GM12878 (cell line): ENCODE measurements around the gene CSF1R.

Experiments used
- BCL11A ChIP-seq: IDR thresholded peaks from 2 replicates; pipeline ENCODE4 v1.6.1; 2011; ENCODE audit warnings: low read depth, low read length
- FOS ChIP-seq: IDR thresholded peaks from 3 replicates; pipeline ENCODE4 v1.6.1; 2011; ENCODE audit warnings: borderline replicate concordance; ENCODE audit not compliant: insufficient read length; ENCODE audit errors: extremely low read depth
- LARP7 ChIP-seq: fragments of 450-650 bp; IDR thresholded peaks from 2 replicates; pipeline ENCODE4 v1.6.1; 2017; ENCODE audit warnings: mild to moderate bottlenecking
- NR2C1 ChIP-seq: fragments of 450-650 bp; IDR thresholded peaks from 2 replicates; pipeline ENCODE4 v1.6.1; 2017; ENCODE audit warnings: antibody characterized with exemption, mild to moderate bottlenecking, moderate library complexity
- POLR2A ChIP-seq: IDR thresholded peaks from 2 replicates; pipeline ENCODE4 v1.6.1; 2011; ENCODE audit warnings: low read depth, mild to moderate bottlenecking, low read length
- SREBF1 ChIP-seq: IDR thresholded peaks from 2 replicates; pipeline ENCODE4 v1.6.1; 2012; ENCODE audit warnings: mild to moderate bottlenecking, low read length
- SREBF2 ChIP-seq: IDR thresholded peaks from 2 replicates; pipeline ENCODE4 v1.6.1; 2012; ENCODE audit warnings: mild to moderate bottlenecking, low read length
- YY1 ChIP-seq: IDR thresholded peaks from 2 replicates; pipeline ENCODE4 v1.6.1; 2011; ENCODE audit warnings: low read depth, mild to moderate bottlenecking, low read length
- ZBED1 ChIP-seq: IDR thresholded peaks from 2 replicates; pipeline ENCODE4 v1.6.1; 2016; ENCODE audit warnings: borderline replicate concordance
- TF ChIP-seq, protein P1 (sequence below): IDR thresholded peaks from 2 replicates; pipeline ENCODE4 v1.6.1; 2011; ENCODE audit warnings: low read depth, low read length, improper control_type of control experiment, borderline replicate concordance
- TF ChIP-seq, protein P2 (sequence below): IDR thresholded peaks from 2 replicates; pipeline ENCODE4 v1.6.1; 2012; ENCODE audit warnings: low read length, inconsistent platforms
- TF ChIP-seq, protein P3 (sequence below): fragments of 450-650 bp; IDR thresholded peaks from 2 replicates; pipeline ENCODE4 v1.6.1; 2017; ENCODE audit warnings: mild to moderate bottlenecking
- TF ChIP-seq, protein P4 (sequence below): IDR thresholded peaks from 2 replicates; pipeline ENCODE4 v1.6.1; 2011; ENCODE audit warnings: low read depth, mild to moderate bottlenecking, low read length, moderate library complexity, borderline replicate concordance; ENCODE audit errors: extremely low read depth

DNA sequence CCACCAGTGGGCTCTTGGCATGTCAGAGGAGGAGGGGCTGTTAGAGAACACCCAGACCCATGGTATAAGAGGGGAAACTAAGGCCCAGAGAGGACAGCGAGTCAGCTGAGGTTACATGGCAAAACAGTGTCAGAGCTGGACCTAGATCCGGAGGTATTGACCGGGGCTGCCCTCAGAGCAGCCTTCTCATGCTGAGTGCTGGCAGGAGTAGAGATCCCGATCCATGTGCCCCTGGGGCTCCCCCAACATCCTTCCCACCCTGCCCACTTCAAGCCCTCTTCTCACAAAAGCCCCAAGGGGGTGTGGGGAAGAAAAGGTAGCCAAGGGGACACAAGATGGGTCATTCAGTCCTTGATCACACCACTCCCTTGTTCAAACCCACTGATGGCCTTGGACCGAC, 19.9 kb downstream of the CSF1R start:
- no peak for TF ChIP-seq ZBED1
- TF ChIP-seq SREBF2: no peak
- no peak for TF ChIP-seq YY1
- no peak for TF ChIP-seq FOS
- TF ChIP-seq LARP7: no peak
- TF ChIP-seq, protein P1, sequence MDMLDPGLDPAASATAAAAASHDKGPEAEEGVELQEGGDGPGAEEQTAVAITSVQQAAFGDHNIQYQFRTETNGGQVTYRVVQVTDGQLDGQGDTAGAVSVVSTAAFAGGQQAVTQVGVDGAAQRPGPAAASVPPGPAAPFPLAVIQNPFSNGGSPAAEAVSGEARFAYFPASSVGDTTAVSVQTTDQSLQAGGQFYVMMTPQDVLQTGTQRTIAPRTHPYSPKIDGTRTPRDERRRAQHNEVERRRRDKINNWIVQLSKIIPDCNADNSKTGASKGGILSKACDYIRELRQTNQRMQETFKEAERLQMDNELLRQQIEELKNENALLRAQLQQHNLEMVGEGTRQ: no peak
- TF ChIP-seq SREBF1: no peak
- TF ChIP-seq POLR2A: no peak
- no peak for TF ChIP-seq BCL11A
- no peak for TF ChIP-seq NR2C1
- TF ChIP-seq, protein P2, sequence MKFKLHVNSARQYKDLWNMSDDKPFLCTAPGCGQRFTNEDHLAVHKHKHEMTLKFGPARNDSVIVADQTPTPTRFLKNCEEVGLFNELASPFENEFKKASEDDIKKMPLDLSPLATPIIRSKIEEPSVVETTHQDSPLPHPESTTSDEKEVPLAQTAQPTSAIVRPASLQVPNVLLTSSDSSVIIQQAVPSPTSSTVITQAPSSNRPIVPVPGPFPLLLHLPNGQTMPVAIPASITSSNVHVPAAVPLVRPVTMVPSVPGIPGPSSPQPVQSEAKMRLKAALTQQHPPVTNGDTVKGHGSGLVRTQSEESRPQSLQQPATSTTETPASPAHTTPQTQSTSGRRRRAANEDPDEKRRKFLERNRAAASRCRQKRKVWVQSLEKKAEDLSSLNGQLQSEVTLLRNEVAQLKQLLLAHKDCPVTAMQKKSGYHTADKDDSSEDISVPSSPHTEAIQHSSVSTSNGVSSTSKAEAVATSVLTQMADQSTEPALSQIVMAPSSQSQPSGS: no peak
- TF ChIP-seq, protein P3, sequence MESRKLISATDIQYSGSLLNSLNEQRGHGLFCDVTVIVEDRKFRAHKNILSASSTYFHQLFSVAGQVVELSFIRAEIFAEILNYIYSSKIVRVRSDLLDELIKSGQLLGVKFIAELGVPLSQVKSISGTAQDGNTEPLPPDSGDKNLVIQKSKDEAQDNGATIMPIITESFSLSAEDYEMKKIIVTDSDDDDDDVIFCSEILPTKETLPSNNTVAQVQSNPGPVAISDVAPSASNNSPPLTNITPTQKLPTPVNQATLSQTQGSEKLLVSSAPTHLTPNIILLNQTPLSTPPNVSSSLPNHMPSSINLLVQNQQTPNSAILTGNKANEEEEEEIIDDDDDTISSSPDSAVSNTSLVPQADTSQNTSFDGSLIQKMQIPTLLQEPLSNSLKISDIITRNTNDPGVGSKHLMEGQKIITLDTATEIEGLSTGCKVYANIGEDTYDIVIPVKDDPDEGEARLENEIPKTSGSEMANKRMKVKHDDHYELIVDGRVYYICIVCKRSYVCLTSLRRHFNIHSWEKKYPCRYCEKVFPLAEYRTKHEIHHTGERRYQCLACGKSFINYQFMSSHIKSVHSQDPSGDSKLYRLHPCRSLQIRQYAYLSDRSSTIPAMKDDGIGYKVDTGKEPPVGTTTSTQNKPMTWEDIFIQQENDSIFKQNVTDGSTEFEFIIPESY: no peak
- TF ChIP-seq, protein P4, sequence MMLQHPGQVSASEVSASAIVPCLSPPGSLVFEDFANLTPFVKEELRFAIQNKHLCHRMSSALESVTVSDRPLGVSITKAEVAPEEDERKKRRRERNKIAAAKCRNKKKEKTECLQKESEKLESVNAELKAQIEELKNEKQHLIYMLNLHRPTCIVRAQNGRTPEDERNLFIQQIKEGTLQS: no peak
